ENCODE measurements around the gene RARRES1.
"Not testable (repeated sequence)": the region's sequence is repeated elsewhere in the genome, so short reads cannot be mapped to it uniquely, and the experiment has no call there.

The RARRES1 gene

GRCh38 chr3:158701420-158702065 lies 30.7 kb downstream of the RARRES1 start:
- H3K4me3 ChIP-seq (ENCODE audit: low read depth, low read length): no peak overlapping the region
- no peak for TF ChIP-seq CTCF (IDR thresholded peaks at IDR 0.05; ENCODE audit: low read depth, low read length)

- no peak for TF ChIP-seq CTCF (IDR thresholded peaks at IDR 0.05; ENCODE audit: low read depth, low read length)
- H3K4me3 ChIP-seq (ENCODE audit: low read depth, low read length): no peak overlapping the region
Measured at GRCh38 chr3:158700559-158700958, 31.7 kb downstream of the RARRES1 start.

GRCh38 chr3:158696618-158697017 lies 35.6 kb downstream of the RARRES1 start:
- H3K4me3 ChIP-seq (ENCODE audit: low read depth, low read length): no peak overlapping the region
- no peak for TF ChIP-seq CTCF (IDR thresholded peaks at IDR 0.05; ENCODE audit: low read depth, low read length)

GRCh38 chr3:158693866-158694456 lies 38.3 kb downstream of the RARRES1 start:
- H3K4me3 ChIP-seq (ENCODE audit: low read depth, low read length): not testable (repeated sequence)

- no peak overlapping the region for H3K4me3 ChIP-seq (ENCODE audit: low read depth, low read length)
- no peak for TF ChIP-seq CTCF (IDR thresholded peaks at IDR 0.05; ENCODE audit: low read depth, low read length)
Measured at GRCh38 chr3:158685159-158685558, 47.1 kb downstream of the RARRES1 start.

GRCh38 chr3:158683230-158683962 lies 48.9 kb downstream of the RARRES1 start:
- TF ChIP-seq CTCF (IDR thresholded peaks at IDR 0.05; ENCODE audit: low read depth, low read length): no peak
- H3K4me3 ChIP-seq (ENCODE audit: low read depth, low read length): no peak overlapping the region

- no peak for TF ChIP-seq CTCF (IDR thresholded peaks at IDR 0.05; ENCODE audit: low read depth, low read length)
- H3K4me3 ChIP-seq (ENCODE audit: low read depth, low read length): no peak overlapping the region
Measured at GRCh38 chr3:158680861-158681260, 51.4 kb downstream of the RARRES1 start.
